CD4-positive, alpha-beta T cell treated with Interleukin-2 at 100 ng/mL for 4 hours (primary cell): ENCODE results near the gene NFIC.
"Not testable (repeated sequence)": the region's sequence is repeated elsewhere in the genome, so short reads cannot be mapped to it uniquely, and the experiment has no call there.

Experiments
- DNase-seq: peaks from one replicate; pipeline ENCODE4 v3.0.0-alpha.2; 2020; ENCODE audit warnings: low spot score

NFIC gene

GRCh38 chr19:3338541-3339181 is 27.7 kb upstream of the NFIC start:
- peak; percentile 64 for DNase-seq

GRCh38 chr19:3340340-3340739 is 26.0 kb upstream of the NFIC start:
- no peak for DNase-seq

GRCh38 chr19:3342246-3342645 is 24.1 kb upstream of the NFIC start:
- DNase-seq, result no peak

GRCh38 chr19:3342962-3343361 is 23.4 kb upstream of the NFIC start:
- DNase-seq, result not testable (repeated sequence)

GRCh38 chr19:3343619-3344502 is 22.5 kb upstream of the NFIC start:
- DNase-seq, result peak; percentile 53

- DNase-seq, result no peak
These were observed 21.5 kb upstream of the NFIC start for GRCh38 chr19:3344608-3345598.

- no peak for DNase-seq
These were observed 20.4 kb upstream of the NFIC start for GRCh38 chr19:3345850-3346460.

- no peak for DNase-seq
These were observed 19.6 kb upstream of the NFIC start for GRCh38 chr19:3346677-3347353.

GRCh38 chr19:3348042-3348441 is 18.3 kb upstream of the NFIC start:
- no peak for DNase-seq

GRCh38 chr19:3348469-3348868 is 17.9 kb upstream of the NFIC start:
- DNase-seq, result not testable (repeated sequence)

GRCh38 chr19:3350014-3350663 is 16.2 kb upstream of the NFIC start:
- no peak for DNase-seq

- DNase-seq, result no peak
These were observed 14.5 kb upstream of the NFIC start for GRCh38 chr19:3351702-3352447.

GRCh38 chr19:3353493-3353892 is 12.9 kb upstream of the NFIC start:
- DNase-seq, result no peak

- no peak for DNase-seq
These were observed 9.6 kb upstream of the NFIC start for GRCh38 chr19:3356805-3357204.

GRCh38 chr19:3357271-3357991 is 9.0 kb upstream of the NFIC start:
- DNase-seq, result peak; percentile 49

GRCh38 chr19:3357992-3358688 is 8.2 kb upstream of the NFIC start:
- no peak for DNase-seq

GRCh38 chr19:3358689-3359014 is 7.7 kb upstream of the NFIC start:
- DNase-seq, result no peak

- peak; percentile 79 for DNase-seq
These were observed 7.1 kb upstream of the NFIC start for GRCh38 chr19:3359015-3359918.
